IgD-negative memory B cell (primary cell): ENCODE measurements around the gene PTPRJ. TPM values are rescaled to one million over a fixed set of nuclear protein-coding genes. Genes with fewer than 3 reads are reported as not detected.
A peak's percentile ranks its signal among the peaks of the same experiment; 100 is the strongest.

Experiments
- H3K27ac Mint-ChIP-seq, 3 donors: one replicate each; pipeline ENCODE4 v1.8.0; 2020 to 2022; ENCODE audit warnings: mild to moderate bottlenecking in 3 of 3, mixed read lengths in 3 of 3, moderate library complexity in 1 of 3
- H3K27me3 Mint-ChIP-seq: one replicate; pipeline ENCODE4 v1.8.0; 2021; ENCODE audit warnings: mixed read lengths
- H3K36me3 Mint-ChIP-seq: one replicate; pipeline ENCODE4 v1.8.0; 2020; ENCODE audit warnings: mild to moderate bottlenecking, mixed read lengths
- H3K4me1 Mint-ChIP-seq, 3 donors: one replicate each; pipeline ENCODE4 v1.8.0; 2020 to 2022; ENCODE audit warnings: mixed read lengths in 3 of 3, mild to moderate bottlenecking in 1 of 3
- H3K4me3 Mint-ChIP-seq, 4 donors: one replicate each; pipeline ENCODE4 v1.8.0; 2020 to 2022; ENCODE audit warnings: mild to moderate bottlenecking in 4 of 4, mixed read lengths in 4 of 4, moderate library complexity in 3 of 4
- H3K9me3 Mint-ChIP-seq, 3 donors: one replicate each; pipeline ENCODE4 v1.8.0; 2020 to 2021; ENCODE audit warnings: mixed read lengths in 3 of 3, mild to moderate bottlenecking in 1 of 3
- polyA plus RNA-seq: library from polyadenylated mRNA; unstranded; fragments of 300-500 nt; fragmentation: Illumina TruSeq; gene quantifications from one replicate; pipeline ENCODE4 v1.2.3, GENCODE V29; 2021

Gene PTPRJ
- polyA plus RNA-seq, 1 donor from 2014 or later = 8.1 TPM

DNA sequence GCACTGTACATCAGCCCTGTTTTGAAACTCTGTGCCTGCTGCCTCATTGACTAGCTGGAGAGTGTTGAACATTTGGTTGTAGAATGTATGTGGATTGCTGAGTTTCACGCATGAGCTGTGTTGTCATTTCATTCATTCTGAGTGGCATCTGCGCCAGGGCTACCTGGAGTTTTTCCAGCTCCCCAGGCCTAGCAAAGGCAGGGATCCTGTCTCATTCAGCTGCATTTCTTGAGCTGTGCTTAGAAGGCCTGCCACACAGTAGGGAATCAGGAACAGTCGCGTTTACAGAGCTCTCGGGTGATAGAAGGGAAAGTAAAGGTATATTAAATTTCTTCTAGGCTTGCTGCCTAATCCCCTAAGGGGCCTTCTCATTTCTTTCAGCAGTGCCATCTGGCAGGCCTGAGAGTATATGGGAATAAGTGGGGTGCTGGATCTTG, 44.3 kb downstream of the PTPRJ start:
- H3K9me3 Mint-ChIP-seq = no peaks in the 10 kb centered on the region
- H3K36me3 Mint-ChIP-seq = peaks cover 1% of the 10 kb centered on the region
- no peak overlapping the region for H3K27ac Mint-ChIP-seq
- peaks cover 2% of the 10 kb centered on the region for H3K27me3 Mint-ChIP-seq
- peaks cover 14 to 35% (median 34%) of the 10 kb centered on the region in 3 donors for H3K4me1 Mint-ChIP-seq
- peak overlapping the region in 1 of 4 donors; percentile 20 for H3K4me3 Mint-ChIP-seq

DNA sequence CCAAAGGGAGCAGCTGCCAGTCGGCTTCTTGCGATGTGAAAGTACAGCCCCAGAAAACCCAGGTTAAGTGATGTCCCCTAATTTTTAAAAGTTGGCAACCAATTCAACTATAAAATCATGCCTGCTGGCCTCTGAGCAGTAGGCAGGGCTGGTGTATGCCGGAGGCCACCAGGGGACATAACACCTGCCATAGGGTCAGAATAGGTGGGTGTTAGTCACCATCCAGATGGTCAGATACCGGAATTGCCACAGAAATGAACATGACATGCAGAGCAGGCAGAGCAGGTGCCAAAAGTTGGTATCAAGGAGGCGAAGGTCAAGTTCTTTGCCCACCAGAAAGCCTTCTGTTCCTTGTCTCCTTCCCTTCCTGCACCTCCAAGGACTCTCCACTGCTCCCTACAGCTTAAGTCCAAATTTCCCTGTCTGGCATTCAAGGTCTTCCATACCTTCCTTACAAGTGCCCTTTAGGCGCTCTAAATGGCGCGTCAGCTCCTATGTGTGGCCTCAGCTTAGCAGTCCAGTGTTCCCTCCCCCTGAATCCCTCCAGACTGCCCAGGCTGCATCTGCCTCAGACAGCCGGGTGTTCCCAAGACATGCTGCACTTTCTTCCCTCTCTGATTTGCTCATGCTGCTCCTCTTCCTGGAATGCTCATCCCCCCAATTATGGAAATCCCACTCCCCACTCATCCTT, 45.1 kb downstream of the PTPRJ start:
- Mint-ChIP-seq H3K4me1 (peaks cover 12 to 27% (median 26%) of the 10 kb centered on the region in 3 donors), H3K36me3 (peaks cover 1% of the 10 kb centered on the region), H3K4me3 (no peak overlapping the region), H3K27me3 (no peaks in the 10 kb centered on the region), H3K27ac (no peak overlapping the region), H3K9me3 (no peaks in the 10 kb centered on the region)

DNA sequence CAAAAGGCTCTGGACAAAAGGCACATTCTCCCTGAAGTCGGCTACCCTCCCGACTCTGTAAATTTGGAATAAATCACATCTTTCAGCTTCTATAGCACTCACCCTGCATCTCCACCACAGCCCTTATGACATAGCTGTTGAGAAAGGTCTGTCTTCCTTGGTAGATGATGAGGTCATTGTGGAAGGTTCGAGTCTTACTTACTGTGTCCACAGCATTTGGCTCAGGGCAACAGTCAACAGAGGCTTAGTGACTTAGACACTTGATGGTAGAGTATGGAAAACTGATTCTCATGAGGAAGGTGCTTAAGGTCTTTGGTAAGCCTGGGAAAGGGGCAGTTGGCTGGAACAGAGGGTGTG, 45.6 kb downstream of the PTPRJ start:
- Mint-ChIP-seq H3K9me3 (no peaks in the 10 kb centered on the region), H3K27me3 (no peaks in the 10 kb centered on the region), H3K27ac (no peak overlapping the region), H3K4me3 (no peak overlapping the region), H3K36me3 (peaks cover 1% of the 10 kb centered on the region), H3K4me1 (peaks cover 12 to 25% (median 23%) of the 10 kb centered on the region in 3 donors)

GRCh38 chr11:48028914-48029680, 48.7 kb downstream of the PTPRJ start:
- Mint-ChIP-seq H3K27me3 (peaks cover 1% of the 10 kb centered on the region), H3K4me3 (no peak overlapping the region), H3K9me3 (no peaks in the 10 kb centered on the region), H3K4me1 (peaks cover 18 to 43% (median 33%) of the 10 kb centered on the region in 3 donors), H3K27ac (no peak overlapping the region), H3K36me3 (no peaks in the 10 kb centered on the region)

- no peaks in the 10 kb centered on the region for H3K36me3 Mint-ChIP-seq
- H3K4me1 Mint-ChIP-seq = peaks cover 22 to 40% (median 31%) of the 10 kb centered on the region in 3 donors
- no peak overlapping the region for H3K4me3 Mint-ChIP-seq
- H3K9me3 Mint-ChIP-seq = no peaks in the 10 kb centered on the region
- H3K27me3 Mint-ChIP-seq = peaks cover 1% of the 10 kb centered on the region
- H3K27ac Mint-ChIP-seq = no peak overlapping the region
Measured at GRCh38 chr11:48029681-48030290, 49.4 kb downstream of the PTPRJ start.

DNA sequence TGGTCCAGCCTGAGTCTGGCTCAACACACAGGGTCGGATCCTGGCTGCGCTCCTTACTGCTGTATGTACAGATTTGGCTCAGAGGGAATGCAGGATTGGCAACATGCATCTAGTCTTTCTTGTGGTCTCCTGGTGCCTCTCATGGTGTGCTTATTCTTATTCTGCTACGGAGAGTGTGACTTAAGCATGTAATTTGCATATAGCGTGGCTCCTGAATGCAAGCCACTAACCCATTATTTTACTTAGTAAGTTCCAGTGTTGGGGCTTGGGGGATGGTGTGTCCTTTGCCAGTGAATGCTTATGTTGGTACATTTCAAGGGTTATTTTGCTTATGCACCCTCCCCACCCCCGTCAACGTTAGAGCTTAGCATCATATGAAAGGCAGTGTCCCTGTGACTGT, 51.2 kb downstream of the PTPRJ start:
- Mint-ChIP-seq H3K9me3 (no peaks in the 10 kb centered on the region), H3K36me3 (peaks cover 2% of the 10 kb centered on the region), H3K27ac (peak overlapping the region in 1 of 3 donors; percentile 21), H3K4me3 (peak overlapping the region; percentile 10 to 37 (median 23)), H3K27me3 (peaks cover 1% of the 10 kb centered on the region), H3K4me1 (peaks cover 35 to 41% (median 38%) of the 10 kb centered on the region in 3 donors)

- peaks cover 1% of the 10 kb centered on the region for H3K27me3 Mint-ChIP-seq
Measured at GRCh38 chr11:48032721-48033120, 52.4 kb downstream of the PTPRJ start.

GRCh38 chr11:48033918-48034341, 53.6 kb downstream of the PTPRJ start:
- Mint-ChIP-seq H3K27me3 (peaks cover 3% of the 10 kb centered on the region), H3K4me1 (peaks cover 43 to 49% (median 44%) of the 10 kb centered on the region in 3 donors), H3K4me3 (peak overlapping the region in 1 of 4 donors; percentile 44), H3K27ac (no peak overlapping the region), H3K9me3 (no peaks in the 10 kb centered on the region), H3K36me3 (peaks cover 4% of the 10 kb centered on the region)

More at GRCh38 chr11:48032721-48033120, 52.4 kb downstream of the PTPRJ start:
- H3K4me3 Mint-ChIP-seq = peak overlapping the region in 1 of 4 donors; percentile 27
- peaks cover 41 to 45% (median 43%) of the 10 kb centered on the region in 3 donors for H3K4me1 Mint-ChIP-seq
- peak overlapping the region in 2 of 3 donors; percentile 21 to 35 for H3K27ac Mint-ChIP-seq
- no peaks in the 10 kb centered on the region for H3K9me3 Mint-ChIP-seq
- H3K36me3 Mint-ChIP-seq = peaks cover 2% of the 10 kb centered on the region

- Mint-ChIP-seq H3K4me1 (peaks cover 39 to 44% (median 41%) of the 10 kb centered on the region in 3 donors), H3K27ac (no peak overlapping the region), H3K4me3 (no peak overlapping the region), H3K9me3 (no peaks in the 10 kb centered on the region), H3K27me3 (peaks cover 3% of the 10 kb centered on the region), H3K36me3 (peaks cover 4% of the 10 kb centered on the region)
Measured at GRCh38 chr11:48034926-48035871, 54.8 kb downstream of the PTPRJ start.

DNA sequence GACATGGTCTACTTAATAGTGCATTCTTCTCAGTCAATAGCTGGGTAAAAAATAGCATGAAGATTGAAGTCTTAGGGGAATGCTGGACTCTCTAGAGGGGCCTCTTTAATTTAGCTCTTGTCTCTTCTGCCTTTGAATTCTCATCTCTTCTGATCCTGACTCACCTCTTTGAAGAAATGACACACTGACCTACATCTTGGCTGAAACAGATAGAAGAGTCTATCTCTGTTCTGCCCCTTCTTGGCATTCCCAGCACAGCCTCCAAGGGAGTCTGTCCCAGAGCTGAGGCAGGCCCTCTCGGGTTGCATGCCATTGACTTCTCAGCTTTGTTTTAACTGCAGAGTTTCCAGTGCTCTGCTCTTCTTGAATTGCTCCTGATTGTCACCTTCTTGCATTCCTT, 55.7 kb downstream of the PTPRJ start:
- H3K4me1 Mint-ChIP-seq = peaks cover 39 to 46% (median 43%) of the 10 kb centered on the region in 3 donors
- peaks cover 3% of the 10 kb centered on the region for H3K27me3 Mint-ChIP-seq
- no peak overlapping the region for H3K27ac Mint-ChIP-seq
- H3K4me3 Mint-ChIP-seq = peak overlapping the region in 1 of 4 donors; percentile 72
- no peaks in the 10 kb centered on the region for H3K9me3 Mint-ChIP-seq
- peaks cover 4% of the 10 kb centered on the region for H3K36me3 Mint-ChIP-seq

GRCh38 chr11:48036466-48036865, 56.1 kb downstream of the PTPRJ start:
- H3K27ac Mint-ChIP-seq = no peak overlapping the region
- H3K36me3 Mint-ChIP-seq = peaks cover 4% of the 10 kb centered on the region
- H3K4me3 Mint-ChIP-seq = peak overlapping the region in 1 of 4 donors; percentile 72
- H3K9me3 Mint-ChIP-seq = no peaks in the 10 kb centered on the region
- peaks cover 36 to 42% (median 41%) of the 10 kb centered on the region in 3 donors for H3K4me1 Mint-ChIP-seq
- H3K27me3 Mint-ChIP-seq = peaks cover 3% of the 10 kb centered on the region

DNA sequence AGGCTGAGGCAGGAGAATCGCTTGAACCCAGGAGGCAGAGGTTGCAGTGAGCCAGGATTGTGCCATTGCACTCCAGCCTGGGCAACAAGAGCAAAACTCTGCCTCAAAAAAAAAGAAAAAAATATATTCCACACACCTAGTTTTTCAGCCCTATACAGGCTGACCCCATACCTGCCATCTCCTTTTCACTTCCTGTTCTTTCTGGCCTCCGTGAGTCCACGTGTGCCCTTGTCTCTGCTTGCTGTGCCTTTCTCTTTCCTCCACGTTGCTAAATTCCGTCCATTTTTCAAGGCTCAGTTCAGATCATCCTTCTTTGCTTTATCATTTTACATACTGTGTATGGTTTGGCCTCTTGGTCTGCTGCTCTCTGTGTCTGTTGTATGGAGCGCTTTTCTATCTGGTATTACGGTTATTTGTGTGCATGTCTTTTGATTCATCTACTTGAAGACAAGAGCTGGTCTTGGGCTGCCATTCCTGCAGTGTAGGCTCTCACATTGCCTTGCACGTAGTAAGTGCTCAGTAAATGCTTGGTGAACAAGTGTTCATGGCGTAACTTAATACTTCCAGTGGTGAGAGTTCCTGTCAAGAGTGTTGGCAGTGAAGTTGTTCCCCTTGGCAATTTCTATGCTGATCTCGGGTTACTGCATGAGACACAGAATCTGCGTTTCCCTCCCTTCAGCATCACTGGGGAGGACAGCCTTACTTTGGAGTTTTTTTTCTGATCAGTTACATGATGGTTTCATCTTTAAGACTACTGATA, 57.5 kb downstream of the PTPRJ start:
- H3K9me3 Mint-ChIP-seq = no peaks in the 10 kb centered on the region
- peak overlapping the region in 2 of 4 donors; percentile 37 to 39 for H3K4me3 Mint-ChIP-seq
- H3K36me3 Mint-ChIP-seq = peaks cover 4% of the 10 kb centered on the region

DNA sequence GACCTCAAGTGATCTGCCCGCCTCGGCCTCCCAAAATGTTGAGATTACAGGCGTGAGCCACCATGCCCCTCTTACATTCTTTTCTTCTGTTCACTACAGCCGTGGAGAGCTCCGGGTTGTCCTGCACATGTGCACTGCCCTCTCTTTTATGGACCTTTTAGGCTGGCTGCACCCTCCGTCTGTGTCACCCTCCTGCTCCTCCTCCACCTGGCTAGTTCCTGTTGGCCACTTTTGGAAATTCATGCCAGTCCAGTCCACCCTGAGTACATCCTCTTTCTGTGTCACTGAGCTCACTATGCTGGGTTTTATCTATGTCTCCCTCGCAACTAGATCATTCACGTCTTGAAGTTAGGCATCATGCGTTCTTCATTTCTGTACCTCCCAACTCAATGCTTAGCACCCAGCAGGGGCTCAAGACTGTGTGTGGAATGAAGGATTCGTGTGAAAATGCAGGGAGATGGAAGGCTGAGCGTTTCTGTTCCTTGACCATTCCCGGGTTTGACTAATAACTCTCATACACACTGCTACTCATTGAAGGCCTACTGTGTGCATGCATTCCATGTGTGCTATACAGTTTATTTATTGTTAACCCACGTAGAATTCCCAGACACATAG, 60.6 kb downstream of the PTPRJ start:
- H3K36me3 Mint-ChIP-seq = peaks cover 4% of the 10 kb centered on the region
- peaks cover 31 to 42% (median 38%) of the 10 kb centered on the region in 3 donors for H3K4me1 Mint-ChIP-seq
- H3K27me3 Mint-ChIP-seq = peaks cover 1% of the 10 kb centered on the region
- no peaks in the 10 kb centered on the region for H3K9me3 Mint-ChIP-seq
- H3K4me3 Mint-ChIP-seq = no peak overlapping the region
- no peak overlapping the region for H3K27ac Mint-ChIP-seq

More for the DNA sequence above, 57.5 kb downstream of the PTPRJ start:
- H3K4me1 Mint-ChIP-seq = peaks cover 29 to 36% (median 34%) of the 10 kb centered on the region in 3 donors
- H3K27me3 Mint-ChIP-seq = peaks cover 3% of the 10 kb centered on the region
- H3K27ac Mint-ChIP-seq = no peak overlapping the region
